Measurements from ENCODE around the gene CRLF3.
"Not testable (repeated sequence)": the region's sequence is repeated elsewhere in the genome, so short reads cannot be mapped to it uniquely, and the experiment has no call there.

Gene CRLF3

GRCh38 chr17:30814236-30814635, 10.3 kb downstream of the CRLF3 start:
- DNase-seq = not testable (repeated sequence)

GRCh38 chr17:30812218-30813177, 12.0 kb downstream of the CRLF3 start:
- DNase-seq = no peak

GRCh38 chr17:30809867-30810266, 14.6 kb downstream of the CRLF3 start:
- DNase-seq = no peak

GRCh38 chr17:30808785-30809286, 15.7 kb downstream of the CRLF3 start:
- DNase-seq = no peak

- no peak for DNase-seq
Measured at GRCh38 chr17:30807896-30808295, 16.6 kb downstream of the CRLF3 start.

- DNase-seq = no peak
Measured at GRCh38 chr17:30805944-30806456, 18.5 kb downstream of the CRLF3 start.

GRCh38 chr17:30801671-30802070, 22.8 kb downstream of the CRLF3 start:
- no peak for DNase-seq

GRCh38 chr17:30796016-30796415, 28.5 kb downstream of the CRLF3 start:
- no peak for DNase-seq

GRCh38 chr17:30794372-30794771, 30.1 kb downstream of the CRLF3 start:
- no peak for DNase-seq

GRCh38 chr17:30793282-30793977, 31.1 kb downstream of the CRLF3 start:
- DNase-seq = no peak

GRCh38 chr17:30790279-30790678, 34.2 kb downstream of the CRLF3 start:
- DNase-seq = no peak

- no peak for DNase-seq
Measured at GRCh38 chr17:30788918-30789317, 35.6 kb downstream of the CRLF3 start.

GRCh38 chr17:30782206-30782605, 42.3 kb downstream of the CRLF3 start:
- no peak for DNase-seq

- no peak for DNase-seq
Measured at GRCh38 chr17:30780343-30780742, 44.1 kb downstream of the CRLF3 start.

GRCh38 chr17:30768771-30769170, 55.7 kb downstream of the CRLF3 start:
- not testable (repeated sequence) for DNase-seq

- not testable (repeated sequence) for DNase-seq
Measured at GRCh38 chr17:30767641-30768404, 56.7 kb downstream of the CRLF3 start.

- no peak for DNase-seq
Measured at GRCh38 chr17:30761060-30761459, 63.4 kb downstream of the CRLF3 start.

- not testable (repeated sequence) for DNase-seq
Measured at GRCh38 chr17:30753291-30753690, 71.2 kb downstream of the CRLF3 start.

- DNase-seq = not testable (repeated sequence)
Measured at GRCh38 chr17:30750982-30751381, 73.5 kb downstream of the CRLF3 start.

- DNase-seq = not testable (repeated sequence)
Measured at GRCh38 chr17:30747621-30748020, 76.9 kb downstream of the CRLF3 start.

- not testable (repeated sequence) for DNase-seq
Measured at GRCh38 chr17:30742669-30743068, 81.8 kb downstream of the CRLF3 start.

GRCh38 chr17:30736371-30736770, 88.1 kb downstream of the CRLF3 start:
- not testable (repeated sequence) for DNase-seq

- not testable (repeated sequence) for DNase-seq
Measured at GRCh38 chr17:30735644-30736043, 88.8 kb downstream of the CRLF3 start.
